DMS53 treated with DMSO at 0.1 percent for 48 hours (cell line): ENCODE data around the gene RNF125.
A peak's percentile ranks its signal among the peaks of the same experiment; 100 is the strongest.
"Not testable (repeated sequence)": the region's sequence is repeated elsewhere in the genome, so short reads cannot be mapped to it uniquely, and the experiment has no call there.

Experiments
- DNase-seq: peaks from one replicate; lab custom pipeline; 2025; ENCODE audit not compliant: unreplicated experiment; lab: John Stamatoyannopoulos, UW

The RNF125 gene

GRCh38 chr18:32083781-32084180 lies 65.2 kb downstream of the RNF125 start:
- no peak for DNase-seq

GRCh38 chr18:32086881-32087280 lies 68.3 kb downstream of the RNF125 start:
- no peak for DNase-seq

GRCh38 chr18:32090831-32091230 lies 72.2 kb downstream of the RNF125 start:
- not testable (repeated sequence) for DNase-seq

- no peak for DNase-seq
Observed at GRCh38 chr18:32091325-32091723, 72.7 kb downstream of the RNF125 start.

GRCh38 chr18:32091724-32092421 lies 73.2 kb downstream of the RNF125 start, which contains the start of gene RNF138:
RNF138 (plus strand) TSS chr18:32091874; CDS start chr18:32092777, 903 bp downstream.
- peak; percentile 75 for DNase-seq

- peak; percentile 85 for DNase-seq
Observed at GRCh38 chr18:32092422-32093101, 73.9 kb downstream of the RNF125 start.

GRCh38 chr18:32093102-32093511 lies 74.5 kb downstream of the RNF125 start:
- no peak for DNase-seq

GRCh38 chr18:32093523-32093922 lies 74.9 kb downstream of the RNF125 start:
- no peak for DNase-seq

GRCh38 chr18:32095192-32095899 lies 76.7 kb downstream of the RNF125 start:
- DNase-seq: no peak

GRCh38 chr18:32095900-32096229 lies 77.2 kb downstream of the RNF125 start:
- no peak for DNase-seq

- no peak for DNase-seq
Observed at GRCh38 chr18:32096946-32097345, 78.3 kb downstream of the RNF125 start.

- DNase-seq: no peak
Observed at GRCh38 chr18:32104516-32104915, 85.9 kb downstream of the RNF125 start.

GRCh38 chr18:32110005-32110404 lies 91.4 kb downstream of the RNF125 start:
- DNase-seq: no peak

- no peak for DNase-seq
Observed at GRCh38 chr18:32111706-32112105, 93.1 kb downstream of the RNF125 start.

- no peak for DNase-seq
Observed at GRCh38 chr18:32112826-32113225, 94.2 kb downstream of the RNF125 start.

GRCh38 chr18:32114293-32114942 lies 95.8 kb downstream of the RNF125 start:
- DNase-seq: no peak

GRCh38 chr18:32122039-32122438 lies 103.4 kb downstream of the RNF125 start:
- DNase-seq: peak; percentile 5
